Adipose tissue (tissue), 3 donors: Measurements from ENCODE around the gene PTPRB. TPM values are rescaled to one million over a fixed set of nuclear protein-coding genes. Genes with fewer than 3 reads are reported as not detected.

Experiments used
- H3K27ac ChIP-seq: one replicate; pipeline ENCODE4 v1.5.1; 2013; ENCODE audit warnings: low read depth, low read length
- WGBS, 3 donors: extraction: QIAGEN DNeasy Blood & Tissue Kit; methylation state at CpG; one replicate each; pipeline ENCODE4 v1.1.7; 2013; 5-methylcytosine and 5-hydroxymethylcytosine counted together
- polyA plus RNA-seq, 3 donors: library from polyadenylated mRNA; stranded (reverse); fragments of 200-250 nt; gene quantifications; one replicate each; pipeline ENCODE4 v1.2.3, GENCODE V29; 2013
- donor health status: healthy with polysubstance abuse.
- donor health status: Bipolar disorder and iron deficiency.
- donor health status: healthy.

Gene PTPRB
- 10 to 100 TPM in 2 of 3 donors, 1 to 10 TPM in 1; 3.4 to 22.2 (median 16.6) TPM for polyA plus RNA-seq

DNA sequence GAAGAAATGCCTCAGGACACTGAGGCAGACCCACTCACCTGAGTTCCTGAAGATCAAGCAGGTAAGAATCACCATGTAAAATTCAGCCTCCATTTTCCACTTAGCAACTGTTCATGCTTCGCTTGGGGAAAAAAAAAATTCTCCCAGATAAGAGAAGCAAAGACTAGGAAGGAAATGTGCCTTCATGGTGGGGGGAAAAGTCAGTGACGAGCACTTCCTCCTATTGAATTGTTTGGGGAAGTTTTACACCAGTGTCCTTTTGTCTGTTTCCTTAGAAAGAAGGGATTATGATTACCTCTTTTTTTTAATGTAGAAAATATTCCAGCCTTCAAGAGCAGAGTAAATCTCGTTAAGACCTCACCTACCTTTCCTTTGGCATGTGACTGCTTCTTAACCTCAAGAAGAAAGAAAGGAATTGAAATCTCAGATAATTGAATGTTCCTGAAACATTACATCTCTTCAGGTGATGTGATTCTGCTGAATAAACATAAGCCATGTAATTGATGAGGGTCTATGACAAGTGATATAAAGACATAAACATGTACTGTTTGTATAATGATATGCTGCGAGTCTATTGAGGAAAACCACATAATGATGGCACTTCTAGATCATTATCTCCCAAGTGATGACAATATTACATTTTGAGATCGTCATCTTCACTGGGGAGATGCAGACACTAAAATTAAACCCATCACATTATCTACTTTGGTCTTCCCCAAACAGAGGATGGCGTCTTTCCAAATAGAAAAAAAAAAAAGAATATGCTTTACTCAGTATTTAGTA lies at the start of gene PTPRB:
Gene PTPRB, minus strand, starts transcription at position 127 of the 783 bp plus-strand sequence. Its CDS starts 34 bp downstream, at position 93.
- WGBS, 3 donors, result 50 to 53% (median 51%) methylated on average over 6 of the region's 6 CpGs
- no peak within 1 kb of the TSS for H3K27ac ChIP-seq

- 34 to 74% (median 45%) methylated on average over 1 of the region's 1 CpG for WGBS, 3 donors
- H3K27ac ChIP-seq, result no peak overlapping the region
Measured at GRCh38 chr12:70686907-70687306, 49.7 kb upstream of the PTPRB start.

DNA sequence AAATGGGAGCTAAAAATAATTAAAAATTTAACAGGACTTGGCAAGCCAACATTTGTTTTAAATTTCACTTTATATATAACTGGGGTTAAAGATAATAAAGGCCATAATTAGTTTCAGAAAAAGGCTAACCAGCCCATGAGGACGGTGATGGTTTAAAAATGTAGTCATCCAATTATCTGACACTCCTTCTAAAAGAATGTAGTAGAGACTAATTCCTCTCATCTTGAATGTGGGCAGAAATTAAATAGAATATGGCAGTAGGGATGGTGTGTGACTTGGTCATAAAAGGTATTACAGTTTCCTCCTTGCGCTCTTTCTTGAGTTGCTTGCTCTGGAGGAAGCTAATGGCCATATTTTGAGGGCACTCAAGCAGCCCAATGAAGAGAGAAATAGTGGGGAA lies 49.1 kb upstream of the PTPRB start:
- H3K27ac ChIP-seq, result no peak overlapping the region
- WGBS, 3 donors, result 88 to 93% (median 92%) methylated on average over 2 of the region's 2 CpGs

GRCh38 chr12:70683976-70684375 lies 46.7 kb upstream of the PTPRB start:
- H3K27ac ChIP-seq, result no peak overlapping the region
- WGBS, 3 donors, result 78 to 85% (median 81%) methylated on average over 3 of the region's 3 CpGs

GRCh38 chr12:70671698-70672097 lies 34.5 kb upstream of the PTPRB start:
- WGBS, 3 donors, result 85 to 98% (median 90%) methylated on average over 5 of the region's 5 CpGs
- no peak overlapping the region for H3K27ac ChIP-seq

DNA sequence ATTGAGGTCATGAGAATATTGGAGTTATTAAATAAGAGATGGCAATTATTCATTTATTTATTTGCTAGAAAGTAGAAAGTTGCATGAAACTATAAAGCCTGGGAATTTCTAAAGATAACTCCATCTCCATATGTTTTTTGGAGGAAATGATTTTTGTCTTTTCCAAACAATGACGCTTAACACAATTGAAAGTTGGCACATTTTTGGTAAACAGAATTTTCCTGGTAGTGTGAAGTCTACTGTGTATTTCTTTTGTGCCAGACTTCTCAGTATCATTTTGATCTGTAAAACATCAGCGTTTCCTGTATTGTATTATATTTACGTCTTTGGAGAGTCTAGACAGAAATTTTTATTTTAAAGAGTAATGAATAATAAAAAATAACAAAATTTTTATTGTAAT lies 33.7 kb upstream of the PTPRB start:
- 70 to 74% (median 71%) methylated on average over 3 of the region's 3 CpGs for WGBS, 3 donors
- H3K27ac ChIP-seq, result no peak overlapping the region

DNA sequence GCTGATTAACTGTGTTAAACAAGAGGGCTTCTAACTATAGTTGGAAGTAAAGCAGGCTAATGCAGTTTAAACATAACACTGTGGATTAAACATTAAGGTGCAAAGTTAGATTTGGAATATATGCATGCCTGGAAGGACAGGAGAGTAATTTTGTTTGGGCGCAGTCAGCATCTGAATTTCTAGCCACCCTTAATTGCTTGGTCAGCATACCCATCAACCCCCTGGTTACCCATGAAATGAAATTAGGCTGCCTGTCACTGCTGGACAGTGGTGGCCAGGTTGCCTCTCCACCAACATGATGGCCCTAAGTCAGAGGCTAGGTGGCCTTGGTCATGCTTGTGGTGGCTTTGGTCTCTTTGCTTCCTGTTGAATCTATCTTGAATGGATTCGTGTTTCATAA lies 30.0 kb upstream of the PTPRB start:
- 74 to 96% (median 92%) methylated on average over 2 of the region's 2 CpGs for WGBS, 3 donors
- H3K27ac ChIP-seq, result no peak overlapping the region

- no peak overlapping the region for H3K27ac ChIP-seq
- 89 to 98% (median 98%) methylated on average over 1 of the region's 1 CpG for WGBS, 3 donors
Measured at GRCh38 chr12:70666364-70666763, 29.1 kb upstream of the PTPRB start.

GRCh38 chr12:70664465-70664881 lies 27.2 kb upstream of the PTPRB start:
- no peak overlapping the region for H3K27ac ChIP-seq
- WGBS, 3 donors, result 41 to 53% (median 48%) methylated on average over 7 of the region's 7 CpGs

DNA sequence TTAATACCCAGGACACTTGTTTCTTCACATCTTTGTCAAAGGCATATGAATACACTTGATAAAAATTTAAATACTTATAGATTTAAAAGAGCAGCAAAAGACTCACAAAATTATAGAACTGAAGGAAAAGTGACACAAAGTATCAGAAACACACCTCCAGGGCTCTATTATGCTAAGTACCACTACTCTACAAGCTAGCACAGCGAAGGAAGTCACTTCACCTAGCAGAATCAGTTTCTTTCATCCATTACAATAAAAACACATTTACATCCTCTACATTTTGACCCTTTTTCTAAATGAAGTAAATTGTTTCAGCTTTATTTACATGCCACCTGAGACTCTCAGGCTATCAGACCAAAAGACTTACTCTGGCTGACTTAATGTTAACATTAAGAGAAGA lies 26.6 kb upstream of the PTPRB start:
- no peak overlapping the region for H3K27ac ChIP-seq
- 91 to 100% (median 91%) methylated on average over 1 of the region's 1 CpG for WGBS, 3 donors

GRCh38 chr12:70661466-70662161 lies 24.4 kb upstream of the PTPRB start:
- WGBS, 3 donors, result 59 to 69% (median 61%) methylated on average over 8 of the region's 8 CpGs
- no peak overlapping the region for H3K27ac ChIP-seq

DNA sequence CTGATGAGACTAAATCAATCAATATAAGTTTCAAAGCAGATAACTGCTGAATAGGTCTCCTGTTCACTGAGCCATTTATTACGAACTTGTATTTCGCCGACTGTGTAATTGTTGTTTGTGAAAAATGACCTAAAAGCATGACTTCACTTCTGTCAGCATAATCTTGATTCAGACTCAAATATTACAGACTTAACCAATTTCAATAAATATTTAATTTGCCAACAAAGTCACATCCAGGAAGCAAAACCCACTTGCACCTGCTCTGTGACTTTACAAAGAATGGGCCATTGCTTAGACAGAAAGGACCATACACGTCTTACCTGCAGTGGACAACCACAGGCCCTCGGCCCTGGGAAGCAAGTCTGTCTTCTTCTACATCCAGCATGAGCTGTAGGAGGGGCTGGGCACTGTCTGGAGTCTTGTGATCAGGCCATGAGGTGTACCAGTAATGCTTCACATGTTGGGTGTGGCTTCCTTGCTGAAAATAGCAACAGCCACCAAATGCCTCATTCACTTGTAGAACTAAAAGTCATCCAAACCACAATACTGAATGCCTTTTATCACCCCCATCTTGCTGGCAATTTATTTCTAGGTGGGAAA lies 23.5 kb upstream of the PTPRB start:
- no peak overlapping the region for H3K27ac ChIP-seq
- 44 to 80% (median 77%) methylated on average over 5 of the region's 5 CpGs for WGBS, 3 donors

- WGBS, 3 donors, result 93 to 96% (median 94%) methylated on average over 5 of the region's 5 CpGs
- H3K27ac ChIP-seq, result no peak overlapping the region
Measured at GRCh38 chr12:70660002-70660604, 22.9 kb upstream of the PTPRB start.

DNA sequence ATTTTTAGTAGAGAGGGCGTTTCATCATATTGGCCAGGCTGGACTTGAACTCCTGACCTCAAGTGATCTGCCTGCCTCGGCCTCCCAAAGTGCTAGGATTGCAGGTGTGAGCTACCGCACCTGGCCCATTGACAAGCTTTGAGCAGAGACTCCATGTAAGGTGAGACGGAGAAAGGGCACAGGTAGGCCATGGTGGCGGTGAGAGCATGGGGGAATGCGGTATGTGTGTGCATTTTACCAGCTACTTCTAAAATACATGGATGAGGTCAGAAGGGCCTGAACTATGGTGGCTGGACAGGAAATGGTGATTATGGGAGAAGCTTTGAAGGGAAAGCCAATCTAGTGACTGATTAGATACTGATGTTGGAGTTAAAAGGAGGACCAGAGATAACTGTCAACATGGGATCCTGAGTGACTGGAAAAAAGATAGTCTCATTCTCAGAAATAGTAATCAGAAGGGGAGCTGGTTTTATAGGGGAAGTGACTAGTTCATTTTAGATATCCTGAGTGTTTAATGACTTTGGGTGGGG lies 21.9 kb upstream of the PTPRB start:
- 91 to 93% (median 93%) methylated on average over 6 of the region's 6 CpGs for WGBS, 3 donors
- H3K27ac ChIP-seq, result no peak overlapping the region

- WGBS, 3 donors, result 63 to 83% (median 77%) methylated on average over 4 of the region's 4 CpGs
- H3K27ac ChIP-seq, result no peak overlapping the region
Measured at GRCh38 chr12:70657616-70658286, 20.5 kb upstream of the PTPRB start.

- no peak overlapping the region for H3K27ac ChIP-seq
- WGBS, 3 donors, result 74 to 86% (median 79%) methylated on average over 1 of the region's 1 CpG
Measured at GRCh38 chr12:70652451-70652850, 15.2 kb upstream of the PTPRB start.

- WGBS, 3 donors, result 43 to 63% (median 44%) methylated on average over 2 of the region's 2 CpGs
- no peak overlapping the region for H3K27ac ChIP-seq
Measured at GRCh38 chr12:70648831-70649230, 11.6 kb upstream of the PTPRB start.

- H3K27ac ChIP-seq, result no peak overlapping the region
- WGBS, 3 donors, result 84 to 89% (median 88%) methylated on average over 2 of the region's 2 CpGs
Measured at GRCh38 chr12:70648191-70648590, 11.0 kb upstream of the PTPRB start.
